Heart left ventricle (tissue), 13 donors: Measurements from ENCODE around the gene C6orf136.

Source experiments
- CTCF ChIP-seq, 12 donors: fragments of 200-600 bp; sonication (generic) in 4 of 12; IDR thresholded peaks; one replicate each; pipeline versions ENCODE4 v1.5.0 to v1.8.0; 2018 to 2022; ENCODE audit warnings: antibody characterized with exemption in 12 of 12, mild to moderate bottlenecking in 5 of 12
- POLR2A ChIP-seq, 2 donors: fragments of 450-650 bp; IDR thresholded peaks; one replicate each; pipeline ENCODE4 v1.6.1; 2017; ENCODE audit warnings: antibody characterized with exemption in 2 of 2, mild to moderate bottlenecking in 2 of 2, moderate library complexity in 2 of 2
- donor health status: ischemic (EF 13 %, LVEDD 7.1; RV severe dilation, severe dysfunction).
- donor health status: DM: no; HTN: yes; CAD: no.
- donor health status: DM: no; HTN: no; CAD: no.
- donor health status: ischemic (EF 25% LVEDD 6.9; RV normal size, moderate dysfunction).
- donor health status: ischemic (EF 25% LVEDD 5.7; RV mildly dilated, moderate dysfunction).
- donor health status: ischemic (EF 35%, LVEDD 5.7; RV mildly dilated, moderate dysfunction).
- donor health status: nonischemic (EF 11% LVEDD 7.7; RV severe dilation, severe dysfunction).
- donor health status: DM: yes; HTN: yes; CAD: no.
- donor health status: PGD.
- donor health status: ischemic (EF 29% LVEDD 5.4; RV normal size, mild dysfunction).
- donor health status: nonischemic (EF 23%, LVEDD 6.1; RV moderate dilation, normal function).

- no peak for TF ChIP-seq CTCF (IDR thresholded peaks at IDR 0.05)
- peak in 1 of 2 donors; percentile 48 for TF ChIP-seq POLR2A (IDR thresholded peaks at IDR 0.05)
These were observed 546 bp downstream of the C6orf136 start for GRCh38 chr6:30647242-30648116.
